HG02885 (cell line): ENCODE data around the gene NTMT2.

Source experiments
- ATAC-seq: cut with Tn5 transposase; IDR thresholded peaks from one replicate; pipeline ENCODE4 v1.9.1; 2021; ENCODE audit warnings: mild to moderate bottlenecking; ENCODE audit not compliant: unreplicated experiment, poor library complexity

NTMT2 gene

GRCh38 chr1:170203693-170204092 is 57.9 kb downstream of the NTMT2 start:
- ATAC-seq = no peak

- ATAC-seq = no peak
Observed at GRCh38 chr1:170204121-170204520, 58.4 kb downstream of the NTMT2 start.

GRCh38 chr1:170205301-170205700 is 59.5 kb downstream of the NTMT2 start:
- ATAC-seq = no peak

GRCh38 chr1:170209125-170209524 is 63.4 kb downstream of the NTMT2 start:
- no peak for ATAC-seq

GRCh38 chr1:170210142-170210541 is 64.4 kb downstream of the NTMT2 start:
- no peak for ATAC-seq

- no peak for ATAC-seq
Observed at GRCh38 chr1:170213596-170213995, 67.8 kb downstream of the NTMT2 start.

- peak; percentile 81 for ATAC-seq
Observed at GRCh38 chr1:170214117-170215032, 68.6 kb downstream of the NTMT2 start.

- ATAC-seq = no peak
Observed at GRCh38 chr1:170215072-170215885, 69.5 kb downstream of the NTMT2 start.

- no peak for ATAC-seq
Observed at GRCh38 chr1:170217517-170218256, 71.9 kb downstream of the NTMT2 start.

GRCh38 chr1:170218257-170218650 is 72.5 kb downstream of the NTMT2 start:
- ATAC-seq = no peak
